ENCODE measurements around the gene MLPH.

DNA sequence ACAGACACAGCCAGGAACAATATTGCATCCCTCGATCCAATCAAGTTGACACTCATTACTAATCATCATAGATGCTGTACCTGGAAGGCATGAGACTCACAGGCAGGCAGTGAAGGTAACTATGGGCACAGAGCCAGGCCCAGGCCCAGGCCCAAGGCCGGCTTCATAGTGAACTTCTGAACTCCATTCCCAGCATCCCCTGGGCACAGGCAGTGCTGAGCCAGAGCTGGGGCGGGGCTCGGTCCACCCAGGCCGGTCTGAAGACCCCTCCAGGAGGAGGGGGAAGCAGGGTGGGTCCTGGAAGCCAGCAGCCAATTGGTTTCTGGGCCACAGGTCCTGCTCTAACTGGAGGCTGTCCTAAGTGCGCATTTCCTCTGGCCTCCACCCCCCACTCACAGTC is 37.6 kb downstream of the MLPH start:
- TF ChIP-seq, protein P1, sequence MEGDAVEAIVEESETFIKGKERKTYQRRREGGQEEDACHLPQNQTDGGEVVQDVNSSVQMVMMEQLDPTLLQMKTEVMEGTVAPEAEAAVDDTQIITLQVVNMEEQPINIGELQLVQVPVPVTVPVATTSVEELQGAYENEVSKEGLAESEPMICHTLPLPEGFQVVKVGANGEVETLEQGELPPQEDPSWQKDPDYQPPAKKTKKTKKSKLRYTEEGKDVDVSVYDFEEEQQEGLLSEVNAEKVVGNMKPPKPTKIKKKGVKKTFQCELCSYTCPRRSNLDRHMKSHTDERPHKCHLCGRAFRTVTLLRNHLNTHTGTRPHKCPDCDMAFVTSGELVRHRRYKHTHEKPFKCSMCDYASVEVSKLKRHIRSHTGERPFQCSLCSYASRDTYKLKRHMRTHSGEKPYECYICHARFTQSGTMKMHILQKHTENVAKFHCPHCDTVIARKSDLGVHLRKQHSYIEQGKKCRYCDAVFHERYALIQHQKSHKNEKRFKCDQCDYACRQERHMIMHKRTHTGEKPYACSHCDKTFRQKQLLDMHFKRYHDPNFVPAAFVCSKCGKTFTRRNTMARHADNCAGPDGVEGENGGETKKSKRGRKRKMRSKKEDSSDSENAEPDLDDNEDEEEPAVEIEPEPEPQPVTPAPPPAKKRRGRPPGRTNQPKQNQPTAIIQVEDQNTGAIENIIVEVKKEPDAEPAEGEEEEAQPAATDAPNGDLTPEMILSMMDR (IDR thresholded peaks at IDR 0.05) = no peak
- TF ChIP-seq EZH2phosphoT487 (IDR thresholded peaks at IDR 0.05) = no peak

Measured in neural progenitor cell (in vitro differentiated cells).